IMR-90 (cell line): ENCODE results near the gene TOR1AIP2. TPM values are rescaled to one million over a fixed set of nuclear protein-coding genes. Genes with fewer than 3 reads are reported as not detected.

ENCODE experiments used
- ATAC-seq: fragments of 200-7000 bp; cut with Tn5 transposase; 2 replicates; pipeline ENCODE4 v1.9.1; 2020; ENCODE audit warnings: low read depth, mild to moderate bottlenecking, moderate library complexity
- BruUV-seq: library from RNA; stranded (reverse); fragments of 400-500 nt; replicated peaks from 2 replicates; lab custom pipeline; 2021; lab: Mats Ljungman, UMichigan
- CTCF ChIA-PET: fragments of 300-600 bp; formaldehyde crosslinking; extraction: SDS; loops from one replicate; lab custom pipeline; 2021; ENCODE audit warnings: antibody characterized with exemption; lab: Yijun Ruan, JAX
- POLR2A ChIA-PET: fragments of 300-600 bp; sonication (Branson Sonifier 250); formaldehyde crosslinking; loops from one replicate; lab custom pipeline; 2022; ENCODE audit warnings: antibody characterized with exemption; ENCODE audit not compliant: unreplicated experiment; lab: Charles Lee
- DNase-seq: peaks from one replicate; pipeline ENCODE4 v3.0.0; 2013
- H2AFZ ChIP-seq: replicated peaks from 2 replicates; pipeline ENCODE3; 2013; ENCODE audit warnings: low read length, mild to moderate bottlenecking; ENCODE audit not compliant: poor library complexity
- H2AK5ac ChIP-seq: 2 replicates; pipeline ENCODE4 v1.6.1; 2013; ENCODE audit warnings: low read depth, low read length, inconsistent platforms
- H2AK9ac ChIP-seq: replicated peaks from 2 replicates; pipeline ENCODE3; 2013; ENCODE audit warnings: mild to moderate bottlenecking, low read depth, low read length, moderate library complexity; ENCODE audit not compliant: poor library complexity
- H2BK120ac ChIP-seq: 2 replicates; pipeline ENCODE4 v1.6.1; 2013; ENCODE audit warnings: low read depth, low read length, inconsistent platforms
- H2BK15ac ChIP-seq: 3 replicates; pipeline ENCODE4 v1.6.1; 2013; ENCODE audit warnings: low read depth, low read length, inconsistent platforms
- H2BK20ac ChIP-seq: 2 replicates; pipeline ENCODE4 v1.6.1; 2013; ENCODE audit warnings: low read depth, mild to moderate bottlenecking, inconsistent platforms, low read length, moderate library complexity
- H2BK5ac ChIP-seq: 2 replicates; pipeline ENCODE4 v1.6.1; 2013; ENCODE audit warnings: mild to moderate bottlenecking, low read depth, low read length, inconsistent platforms; ENCODE audit not compliant: poor library complexity, severe bottlenecking
- H3K14ac ChIP-seq: replicated peaks from 2 replicates; pipeline ENCODE4 v1.6.1; 2013; ENCODE audit warnings: low read depth, low read length, inconsistent platforms
- H3K18ac ChIP-seq: 2 replicates; pipeline ENCODE4 v1.6.1; 2013; ENCODE audit warnings: low read depth, low read length, control low read depth
- H3K23ac ChIP-seq: 2 replicates; pipeline ENCODE4 v1.6.1; 2013; ENCODE audit warnings: low read depth, low read length, inconsistent platforms
- H3K27ac ChIP-seq: 2 replicates; pipeline ENCODE4 v1.5.1; 2013; ENCODE audit warnings: mild to moderate bottlenecking, control low read depth, low read length; ENCODE audit not compliant: insufficient read depth
- H3K27me3 ChIP-seq: 2 replicates; pipeline ENCODE4 v1.6.1; 2013; ENCODE audit warnings: low read length; ENCODE audit not compliant: control insufficient read depth, insufficient read depth
- H3K36me3 ChIP-seq: 2 replicates; pipeline ENCODE4 v1.6.1; 2013; ENCODE audit warnings: low read length, mixed read lengths; ENCODE audit not compliant: control insufficient read depth, insufficient read depth
- H3K4ac ChIP-seq: 2 replicates; pipeline ENCODE4 v1.6.1; 2013; ENCODE audit warnings: low read depth, low read length, inconsistent platforms
- H3K4me1 ChIP-seq: 2 replicates; pipeline ENCODE4 v1.6.1; 2013; ENCODE audit warnings: low read length, mixed read lengths; ENCODE audit not compliant: control insufficient read depth, insufficient read depth
- H3K4me2 ChIP-seq: 2 replicates; pipeline ENCODE4 v1.6.1; 2013; ENCODE audit warnings: low read depth, mild to moderate bottlenecking, control low read depth, low read length, moderate library complexity
- H3K4me3 ChIP-seq: 2 replicates; pipeline ENCODE4 v1.5.1; 2013; ENCODE audit warnings: low read depth, mild to moderate bottlenecking, control low read depth, low read length, moderate library complexity; ENCODE audit not compliant: insufficient read depth
- H3K56ac ChIP-seq: 2 replicates; pipeline ENCODE4 v1.6.1; 2013; ENCODE audit warnings: low read length, inconsistent platforms; ENCODE audit not compliant: insufficient read depth; ENCODE audit errors: extremely low read depth
- H3K79me1 ChIP-seq, 2 experiments: 2 replicates each; pipeline ENCODE4 v1.6.1; 2013; ENCODE audit warnings: low read length in 2 of 2, inconsistent platforms in 1 of 2, low read depth in 1 of 2
- H3K9ac ChIP-seq: 2 replicates; pipeline ENCODE4 v1.6.1; 2013; ENCODE audit warnings: low read depth, low read length, control low read depth
- H3K9me1 ChIP-seq: 2 replicates; pipeline ENCODE4 v1.6.1; 2013; ENCODE audit warnings: low read length, inconsistent platforms; ENCODE audit not compliant: insufficient read depth
- H3K9me3 ChIP-seq: 2 replicates; pipeline ENCODE4 v1.6.1; 2013; ENCODE audit warnings: low read length; ENCODE audit not compliant: control insufficient read depth, insufficient read depth
- H4K20me1 ChIP-seq: 2 replicates; pipeline ENCODE4 v1.6.1; 2013; ENCODE audit warnings: low read length, inconsistent platforms; ENCODE audit not compliant: insufficient read depth
- H4K5ac ChIP-seq: 2 replicates; pipeline ENCODE4 v1.6.1; 2013; ENCODE audit warnings: mild to moderate bottlenecking, low read depth, low read length, control low read depth
- H4K8ac ChIP-seq, 2 experiments: 2 replicates each; pipeline ENCODE4 v1.6.1; 2013; ENCODE audit warnings: low read depth in 2 of 2, low read length in 2 of 2, control low read depth in 1 of 2, inconsistent platforms in 1 of 2
- H4K91ac ChIP-seq: 2 replicates; pipeline ENCODE4 v1.6.1; 2013; ENCODE audit warnings: low read depth, low read length, inconsistent platforms; ENCODE audit not compliant: insufficient read depth
- CHD1 ChIP-seq: IDR thresholded peaks from 2 replicates; pipeline ENCODE4 v1.6.1; 2012; ENCODE audit warnings: low read depth, low read length, improper control_type of control experiment
- MAZ ChIP-seq: IDR thresholded peaks from 2 replicates; pipeline ENCODE4 v1.6.1; 2012; ENCODE audit warnings: low read depth, mild to moderate bottlenecking, low read length, improper control_type of control experiment, moderate library complexity, borderline replicate concordance
- WGBS, 2 experiments: methylation state at CpG; one replicate each; pipeline versions ENCODE4 v1.1.5 to v1.1.7; 2013; ENCODE audit warnings: missing lambda C conversion rate in 2 of 2; ENCODE audit not compliant: insufficient read length in 1 of 2; ENCODE audit errors: extremely low coverage in 2 of 2; 5-methylcytosine and 5-hydroxymethylcytosine counted together
- dilution Hi-C: fragments of 300-500 bp; cut with HindIII; formaldehyde crosslinking; loops from one replicate; pipeline ENCODE4 v1.14.3; 2018; ENCODE audit warnings: low sequenced_read_pairs; ENCODE audit not compliant: unreplicated experiment
- in situ Hi-C: fragments of 300-500 bp; cut with MboI; formaldehyde crosslinking; loops from 3 replicates; pipeline ENCODE4 v1.14.3; 2019; ENCODE audit warnings: low sequenced_read_pairs, inconsistent platforms, mixed read lengths
- intact Hi-C: fragments of 100-400 bp; cut with micrococcal nuclease; formaldehyde crosslinking; loops from 2 replicates; pipeline ENCODE4 v1.10.0; 2022
- polyA plus RNA-seq, 3 experiments: library from polyadenylated mRNA; depleted of rRNA; stranded (reverse); fragments of >200 nt; gene quantifications; 2 replicates each; pipeline ENCODE4 v1.2.3, GENCODE V29; 2012; ENCODE audit warnings: low replicate concordance in 1 of 3
- total RNA-seq: library from RNA; depleted of rRNA; stranded (reverse); fragments of >200 nt; gene quantifications from 2 replicates; pipeline ENCODE4 v1.2.3, GENCODE V29; 2012

TOR1AIP2 gene
- total and polyA plus RNA-seq, 2 of the 4 experiments (the other 2 are of a cell fraction), result 20.7 to 85.0 TPM

- H3K27ac ChIP-seq, result no peak overlapping the region
- H3K9me1 ChIP-seq, result peaks cover 5% of the 10 kb centered on the region; the same call in 1 of the 2 replicates
- no peak overlapping the region for H3K23ac ChIP-seq
- TF ChIP-seq CHD1, result no peak
- TF ChIP-seq MAZ, result peak; percentile 15; the same call in 1 of the 2 replicates
- H4K8ac ChIP-seq, result no peak overlapping the region
- no peak overlapping the region; the same call in 1 of the 2 replicates for H4K91ac ChIP-seq
- H3K9me3 ChIP-seq, result no peaks in the 10 kb centered on the region
- no peaks in the 10 kb centered on the region for H4K20me1 ChIP-seq
- intact Hi-C loops, result no loop called here
- WGBS, 2 experiments, result 21% methylated on average over 2 of the region's 8 CpGs; no CpG with 5 or more reads in 1 of the 2 experiments
- no peak overlapping the region for H3K56ac ChIP-seq
- peak overlapping the region; percentile 1 for H2BK5ac ChIP-seq
- peak overlapping the region; percentile 88 for H2AK9ac ChIP-seq
- H3K27me3 ChIP-seq, result peaks cover 16% of the 10 kb centered on the region
- no peak overlapping the region for H3K4me2 ChIP-seq
- no peak overlapping the region for H3K4me3 ChIP-seq
- H2BK120ac ChIP-seq, result no peak overlapping the region
- no peak overlapping the region for H2BK15ac ChIP-seq
- POLR2A ChIA-PET, result no interaction called here
- DNase-seq, result peak; percentile 53
- dilution Hi-C loops, result no loop called here
- no peak overlapping the region; the same call in 1 of the 2 replicates for H3K4ac ChIP-seq
- no peak overlapping the region for H4K5ac ChIP-seq
- H3K79me1 ChIP-seq, result no peaks in the 10 kb centered on the region
- 0 out of 2 replicates have a peak overlapping the region, but pooled peaks have one; percentile 12 for H3K14ac ChIP-seq
- peak; percentile 55 for ATAC-seq
- H2AK5ac ChIP-seq, result no peak overlapping the region
- no peak overlapping the region for H3K18ac ChIP-seq
- BruUV-seq, result no TSS peak
- CTCF ChIA-PET, result interaction anchor here (1.2 to 6.2 kb wide), 4 partner anchors 8 to 113 kb away, joined by 3 to 104 read pairs (median 10); no protein-coding TSS in a partner anchor
- H3K4me1 ChIP-seq, result peaks cover 22% of the 10 kb centered on the region
- peak overlapping the region; percentile 82 for H2AFZ ChIP-seq
- in situ Hi-C loops, result loop anchor here (25.0 kb wide), 1 partner anchor 580 kb away; the partner anchor contains the start of gene ABL2
- H3K36me3 ChIP-seq, result no peaks in the 10 kb centered on the region
- no peak overlapping the region for H2BK20ac ChIP-seq
- no peak overlapping the region for H3K9ac ChIP-seq
Observed at GRCh38 chr1:179817789-179818188, 59.8 kb downstream of the TOR1AIP2 start.
